COLO829 (cell line): Measurements from ENCODE around the gene DNPH1.

Source experiments
- DNase-seq: peaks from one replicate; pipeline ENCODE4 v3.0.0; 2012; ENCODE audit warnings: low spot score

DNPH1 gene

GRCh38 chr6:43211955-43212354 lies 17.3 kb downstream of the DNPH1 start:
- no peak for DNase-seq

GRCh38 chr6:43207286-43207685 lies 22.0 kb downstream of the DNPH1 start:
- DNase-seq: no peak

- DNase-seq: no peak
These were observed 23.4 kb downstream of the DNPH1 start for GRCh38 chr6:43205849-43206248.

- no peak for DNase-seq
These were observed 24.8 kb downstream of the DNPH1 start for GRCh38 chr6:43204271-43205105.

- no peak for DNase-seq
These were observed 25.6 kb downstream of the DNPH1 start for GRCh38 chr6:43203718-43204095.

- no peak for DNase-seq
These were observed 26.1 kb downstream of the DNPH1 start for GRCh38 chr6:43203029-43203717.

GRCh38 chr6:43202451-43202850 lies 26.8 kb downstream of the DNPH1 start:
- DNase-seq: no peak

GRCh38 chr6:43200541-43200940 lies 28.7 kb downstream of the DNPH1 start:
- no peak for DNase-seq

- no peak for DNase-seq
These were observed 29.4 kb downstream of the DNPH1 start for GRCh38 chr6:43199912-43200311.

GRCh38 chr6:43196337-43196736 lies 32.9 kb downstream of the DNPH1 start:
- no peak for DNase-seq

GRCh38 chr6:43193929-43194328 lies 35.4 kb downstream of the DNPH1 start:
- no peak for DNase-seq

- DNase-seq: no peak
These were observed 36.4 kb downstream of the DNPH1 start for GRCh38 chr6:43192911-43193310.

- no peak for DNase-seq
These were observed 39.4 kb downstream of the DNPH1 start for GRCh38 chr6:43189776-43190304.

GRCh38 chr6:43188426-43188825 lies 40.9 kb downstream of the DNPH1 start:
- DNase-seq: no peak

- DNase-seq: no peak
These were observed 41.5 kb downstream of the DNPH1 start for GRCh38 chr6:43187821-43188220.

- DNase-seq: no peak
These were observed 42.6 kb downstream of the DNPH1 start for GRCh38 chr6:43186706-43187105.

- no peak for DNase-seq
These were observed 43.3 kb downstream of the DNPH1 start for GRCh38 chr6:43186019-43186418.

GRCh38 chr6:43185391-43185985 lies 43.8 kb downstream of the DNPH1 start:
- no peak for DNase-seq

- DNase-seq: no peak
These were observed 44.9 kb downstream of the DNPH1 start for GRCh38 chr6:43184268-43184985.

GRCh38 chr6:43183441-43183840 lies 45.8 kb downstream of the DNPH1 start:
- no peak for DNase-seq

GRCh38 chr6:43181942-43182860 lies 47.1 kb downstream of the DNPH1 start, which contains the start of gene CUL9:
CUL9 (plus strand) TSS chr6:43182196; CDS start chr6:43184311, 2,115 bp downstream.
- DNase-seq: peak; percentile 65
